GM21447 (cell line): Measurements from ENCODE around the gene TGFBR2.
"Not testable (repeated sequence)": the region's sequence is repeated elsewhere in the genome, so short reads cannot be mapped to it uniquely, and the experiment has no call there.

Experiments
- ATAC-seq: cut with Tn5 transposase; IDR thresholded peaks from one replicate; pipeline ENCODE4 v1.9.1; 2021; ENCODE audit not compliant: unreplicated experiment

The TGFBR2 gene

DNA sequence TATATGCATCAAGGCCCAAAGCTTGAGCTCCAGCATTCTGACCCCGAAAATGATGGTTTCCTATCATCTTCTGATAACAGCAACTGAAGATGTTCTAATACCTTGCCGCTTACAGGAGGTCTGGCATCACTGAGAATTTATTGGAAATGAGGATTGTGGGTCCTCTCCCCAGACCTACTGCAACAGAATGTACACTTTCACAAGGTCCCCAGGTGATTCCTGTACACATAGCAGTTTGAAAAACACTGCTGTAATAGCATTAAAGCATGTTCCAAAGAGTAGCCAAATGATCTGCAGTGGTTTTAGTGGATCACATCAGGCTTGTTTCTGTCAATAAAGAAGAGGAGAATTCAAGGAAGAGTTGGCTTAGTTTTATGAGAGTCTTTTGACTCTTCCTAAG, 11.3 kb downstream of the TGFBR2 start:
- ATAC-seq = no peak

DNA sequence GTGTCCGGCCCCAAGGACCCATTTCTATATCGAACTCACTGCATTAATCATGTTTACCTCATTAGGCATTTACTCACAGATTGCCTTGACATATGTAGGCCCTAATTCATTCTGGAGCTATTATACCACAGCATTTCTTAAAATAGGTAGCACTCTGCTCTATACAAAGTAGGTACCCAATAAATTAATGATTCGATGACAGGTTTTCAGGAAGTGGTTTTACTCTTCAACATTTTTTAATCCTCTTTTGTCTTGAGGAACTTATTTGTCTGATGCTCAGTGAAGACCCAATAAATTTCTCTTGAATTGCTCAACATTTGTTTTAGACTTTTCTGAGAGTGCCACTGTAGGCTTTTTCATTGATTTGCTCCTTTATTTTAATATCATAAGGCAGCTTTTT, 12.1 kb downstream of the TGFBR2 start:
- no peak for ATAC-seq

DNA sequence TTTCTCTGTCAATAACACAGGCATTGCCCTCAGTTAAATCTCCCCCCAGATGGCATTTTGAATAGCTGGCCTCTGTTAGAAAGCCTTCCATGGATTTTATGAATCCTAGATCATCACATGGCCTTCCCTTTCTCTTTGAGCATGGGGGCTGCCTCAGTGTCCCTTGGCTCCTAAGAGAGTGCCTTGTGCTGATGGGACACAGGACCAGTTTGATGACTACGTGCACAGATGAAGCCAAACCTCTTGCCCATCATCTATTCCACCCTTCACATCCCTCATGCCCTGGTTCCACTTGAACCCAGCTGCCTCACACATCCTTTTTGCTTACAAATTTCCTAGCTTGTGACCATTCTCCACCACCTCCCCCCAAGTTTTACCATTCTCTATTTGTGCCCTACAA, 12.9 kb downstream of the TGFBR2 start:
- no peak for ATAC-seq

DNA sequence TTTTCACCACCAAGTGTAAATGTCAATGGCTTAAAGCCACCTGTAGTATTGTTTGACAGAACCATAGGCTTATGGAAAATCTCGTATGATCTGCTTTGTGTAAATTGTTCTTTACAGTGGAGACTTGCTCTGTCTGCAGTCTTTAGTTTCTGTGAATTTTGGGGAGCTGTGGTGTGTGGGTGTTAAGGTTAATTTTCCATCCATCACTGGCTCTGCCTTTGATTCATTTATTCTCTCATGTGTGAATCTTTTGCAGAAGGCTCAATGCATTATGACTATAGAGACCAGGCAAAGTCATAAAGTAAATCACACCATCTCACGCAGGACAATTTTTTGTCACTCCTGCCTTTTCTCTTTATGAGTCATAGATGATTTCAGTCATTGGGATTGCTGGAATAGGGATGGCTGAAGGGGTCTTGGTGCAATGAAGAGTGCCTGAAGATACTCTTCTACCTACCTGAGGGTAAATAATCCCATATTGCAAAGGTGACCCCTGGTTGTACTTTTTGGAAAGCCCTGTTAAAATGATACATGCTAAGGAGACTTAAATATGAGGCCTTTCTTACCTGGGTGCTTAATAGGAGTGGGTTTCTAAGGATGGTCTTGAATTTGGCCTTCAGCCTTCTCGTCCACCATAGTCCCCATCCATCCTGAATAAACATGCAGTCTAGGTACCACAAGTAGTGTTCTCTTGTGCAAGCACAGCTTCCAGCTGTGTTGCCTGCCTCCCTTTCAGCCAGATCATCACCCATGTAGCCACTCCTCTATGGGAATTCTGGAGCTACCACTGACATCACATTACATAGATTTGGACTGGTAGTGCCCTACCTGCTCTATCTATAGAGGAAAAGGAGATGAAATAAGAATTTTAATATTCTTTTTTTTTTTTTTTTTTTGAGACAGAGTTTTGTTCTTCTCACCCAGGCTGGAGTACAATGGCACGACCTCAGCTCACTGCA, 14.3 kb downstream of the TGFBR2 start:
- ATAC-seq = no peak

DNA sequence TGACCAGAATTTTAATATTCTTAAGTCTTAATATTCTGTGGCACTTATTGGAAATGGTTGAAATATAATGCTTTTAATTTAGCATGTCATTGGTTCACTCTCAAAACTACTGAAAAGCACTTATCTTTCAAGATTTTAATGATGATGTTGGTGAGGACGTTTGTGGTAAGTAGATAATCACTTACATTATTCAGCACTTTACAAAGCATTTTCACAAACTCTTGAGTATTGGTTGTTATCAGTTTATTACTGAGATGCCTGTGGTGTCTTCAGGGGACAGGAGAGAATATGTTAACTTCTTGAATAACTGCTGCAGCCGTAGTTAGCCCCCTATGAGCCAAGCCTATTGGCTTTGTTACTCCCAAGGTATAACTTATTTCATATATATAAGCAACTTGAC, 15.2 kb downstream of the TGFBR2 start:
- ATAC-seq = no peak

DNA sequence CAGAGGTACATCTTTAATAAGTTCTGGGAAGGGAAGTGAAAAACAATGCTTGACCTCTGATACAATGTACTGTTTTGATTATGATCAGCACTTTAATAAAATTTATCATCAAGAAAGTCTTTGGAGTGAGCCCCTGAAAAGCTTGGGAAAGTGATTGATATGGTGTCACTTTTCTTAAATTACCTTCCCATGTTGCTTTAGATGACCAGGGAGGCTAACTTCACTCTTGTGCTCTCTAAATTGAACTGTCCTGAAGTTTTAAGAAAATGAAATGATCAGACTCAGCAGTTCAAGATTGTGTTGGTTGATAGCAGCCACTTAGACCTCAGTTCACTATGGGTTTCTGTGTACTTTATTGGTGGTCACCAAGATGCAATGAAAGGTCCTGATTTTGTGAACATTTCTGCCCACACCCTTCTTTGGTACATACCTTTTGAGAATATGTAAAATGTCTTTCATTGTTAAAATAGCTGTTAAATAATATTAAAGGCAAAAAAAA, 15.7 kb downstream of the TGFBR2 start:
- ATAC-seq = no peak

DNA sequence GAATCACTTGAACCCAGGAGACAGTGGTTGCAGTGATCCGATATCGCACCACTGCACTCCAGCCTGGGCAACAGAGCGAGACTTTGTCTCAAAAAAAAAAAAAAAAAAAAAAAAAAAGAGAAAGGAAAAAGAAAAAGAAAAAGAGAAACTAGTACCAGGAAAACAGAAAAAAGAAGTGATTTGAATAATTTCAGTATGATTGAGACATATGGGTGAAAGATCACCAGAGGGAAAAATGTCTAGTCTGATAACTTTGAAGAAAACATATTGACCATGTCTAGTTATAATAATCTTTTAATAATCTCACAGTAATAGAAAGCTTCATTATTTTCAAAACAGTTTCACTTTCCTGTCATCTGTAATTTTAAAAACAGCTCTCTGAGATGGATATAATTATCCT, 16.4 kb downstream of the TGFBR2 start:
- ATAC-seq = no peak

DNA sequence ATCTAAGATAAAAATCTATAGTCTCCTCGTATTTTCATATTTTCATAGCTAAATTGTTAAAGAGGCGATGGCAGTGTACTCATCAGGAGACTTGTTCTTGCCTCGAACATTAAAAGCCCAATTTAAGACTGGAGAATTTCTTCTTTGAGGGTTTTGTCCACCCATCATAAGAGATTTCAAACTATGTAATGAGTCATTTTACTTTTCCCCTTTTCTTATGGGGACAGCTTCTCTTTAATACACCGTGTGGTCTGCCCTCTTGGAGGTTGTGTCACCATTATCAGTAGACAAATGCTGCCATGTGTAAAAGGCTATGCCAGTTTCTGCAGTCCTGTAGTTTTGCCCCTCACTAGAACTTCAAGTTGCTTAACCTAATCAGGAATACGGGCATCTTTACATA, 16.9 kb downstream of the TGFBR2 start:
- ATAC-seq = no peak

DNA sequence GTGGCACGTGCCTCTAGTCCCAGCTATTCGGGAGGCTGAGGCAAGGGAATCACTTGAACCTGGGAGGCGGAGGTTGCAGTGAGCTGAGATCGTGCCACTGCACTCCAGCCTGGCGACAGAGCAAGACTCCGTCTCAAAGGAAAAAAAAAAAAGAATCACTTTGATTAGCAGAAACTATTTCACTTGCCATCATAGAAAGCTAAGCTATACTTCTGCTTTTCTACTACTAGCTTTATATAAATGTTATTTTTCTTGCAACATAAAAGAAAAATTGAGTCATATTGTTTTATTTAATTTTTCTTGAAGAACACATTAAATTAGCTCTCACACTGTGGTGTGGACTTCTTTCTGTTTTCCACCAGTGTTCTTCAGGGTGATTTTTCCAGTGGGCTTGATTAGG, 18.1 kb downstream of the TGFBR2 start:
- ATAC-seq = not testable (repeated sequence)

DNA sequence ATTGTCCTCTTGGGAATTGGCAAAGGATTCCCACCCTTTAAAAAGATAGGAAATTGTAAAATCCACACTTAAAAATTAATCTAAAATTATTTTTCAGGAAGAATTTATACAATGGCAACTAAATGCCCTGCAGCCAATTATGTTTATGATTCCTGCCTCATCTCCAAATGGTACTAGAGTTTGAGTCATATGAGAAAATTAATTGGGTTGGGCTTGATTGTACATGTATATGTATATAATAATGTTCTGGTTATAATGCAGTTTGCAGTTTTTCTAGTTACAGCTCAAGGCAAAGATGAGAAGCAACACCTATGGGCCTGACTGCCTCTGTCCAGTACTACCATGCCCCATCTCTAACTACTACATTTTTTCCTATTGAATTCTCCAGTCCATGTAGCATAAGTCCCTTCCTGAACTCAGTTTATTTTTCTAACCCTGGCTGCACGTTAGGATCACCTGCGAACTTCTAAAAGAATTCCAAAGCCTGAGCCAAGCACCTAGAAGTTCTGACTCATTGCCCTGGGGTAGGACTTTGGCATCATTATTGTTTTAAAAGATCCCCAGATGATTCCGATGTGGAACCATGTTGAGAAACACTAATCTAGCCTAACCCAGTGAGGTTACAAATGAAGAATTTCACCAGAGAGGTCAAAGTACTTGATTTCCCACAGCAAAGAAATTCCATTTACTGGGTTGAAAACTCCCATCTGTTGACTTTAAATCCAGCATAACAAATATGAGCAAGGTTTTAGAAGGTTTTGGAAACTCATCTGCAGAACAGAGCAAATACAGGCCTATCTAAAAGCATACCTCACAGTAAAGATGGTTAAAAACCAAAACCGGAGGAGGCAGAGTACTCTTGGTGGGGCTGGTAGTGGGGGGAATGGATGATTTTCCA, 19.4 kb downstream of the TGFBR2 start:
- ATAC-seq = no peak

DNA sequence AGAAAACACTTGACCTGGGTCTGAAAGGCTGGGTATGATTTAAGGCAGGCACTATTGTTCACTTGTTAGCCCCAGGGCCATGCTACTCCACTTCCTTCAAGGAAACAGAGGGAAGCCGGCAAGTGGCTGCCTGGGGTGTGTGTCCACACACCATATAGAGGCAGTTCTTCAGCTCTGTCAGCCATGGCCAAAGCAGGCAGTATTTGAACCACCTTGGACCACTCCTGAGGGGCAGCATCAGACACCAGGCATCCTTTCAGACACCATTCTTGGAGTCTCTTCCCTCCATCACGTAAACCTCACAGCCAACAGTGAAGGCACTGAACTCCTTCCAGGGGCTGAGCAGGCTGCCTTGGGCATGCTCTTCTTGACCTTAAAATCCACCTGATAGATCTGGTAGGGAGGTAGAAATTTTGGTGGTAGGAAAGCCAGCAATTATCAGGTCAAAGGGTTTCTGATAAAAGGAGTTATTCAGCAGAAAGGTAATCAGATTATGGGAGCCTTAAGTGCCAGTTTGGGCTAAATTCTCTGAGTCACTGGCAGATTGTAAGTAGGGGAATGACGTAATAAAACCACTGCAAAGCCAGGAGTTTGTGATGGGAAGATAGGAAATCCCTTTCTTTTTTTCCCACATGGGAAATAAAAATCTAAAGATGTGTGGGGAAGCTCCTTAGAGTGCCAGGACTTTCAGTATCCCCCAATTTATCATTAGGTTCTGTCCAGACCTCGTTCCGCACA, 20.2 kb downstream of the TGFBR2 start:
- ATAC-seq = no peak

DNA sequence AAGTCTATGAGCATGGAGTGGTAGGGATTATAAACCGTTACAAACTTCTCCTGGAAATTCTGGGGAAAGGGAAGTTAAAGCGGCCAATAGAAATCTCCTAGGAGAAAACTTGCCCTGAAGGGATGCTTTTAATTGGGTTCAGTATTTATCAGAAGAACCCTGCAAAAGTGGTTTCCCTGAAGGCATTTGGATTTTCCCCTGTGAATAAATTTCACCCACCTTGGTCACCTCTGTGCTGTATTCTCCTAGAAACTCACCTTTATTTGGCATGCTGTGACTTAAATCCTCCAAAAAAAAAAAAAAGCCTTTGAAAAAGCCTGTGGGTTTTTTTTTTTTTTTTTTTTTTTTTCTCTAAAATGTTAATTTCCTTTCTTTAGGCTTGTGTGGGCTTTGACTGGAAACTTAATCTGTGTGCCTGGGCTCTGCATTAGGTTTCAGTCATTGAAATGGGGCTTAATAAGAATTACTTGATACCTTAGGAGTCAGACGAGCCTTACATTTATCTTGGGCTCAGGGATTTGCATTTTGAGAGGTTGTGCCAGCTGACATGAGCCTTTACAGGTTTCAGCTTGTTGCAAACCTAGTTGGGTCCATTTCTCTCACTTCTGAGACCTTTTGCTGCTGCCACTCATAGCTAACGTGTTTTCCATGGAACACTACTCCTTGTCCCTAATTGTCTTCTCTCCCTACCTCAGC, 22.0 kb downstream of the TGFBR2 start:
- ATAC-seq = no peak

DNA sequence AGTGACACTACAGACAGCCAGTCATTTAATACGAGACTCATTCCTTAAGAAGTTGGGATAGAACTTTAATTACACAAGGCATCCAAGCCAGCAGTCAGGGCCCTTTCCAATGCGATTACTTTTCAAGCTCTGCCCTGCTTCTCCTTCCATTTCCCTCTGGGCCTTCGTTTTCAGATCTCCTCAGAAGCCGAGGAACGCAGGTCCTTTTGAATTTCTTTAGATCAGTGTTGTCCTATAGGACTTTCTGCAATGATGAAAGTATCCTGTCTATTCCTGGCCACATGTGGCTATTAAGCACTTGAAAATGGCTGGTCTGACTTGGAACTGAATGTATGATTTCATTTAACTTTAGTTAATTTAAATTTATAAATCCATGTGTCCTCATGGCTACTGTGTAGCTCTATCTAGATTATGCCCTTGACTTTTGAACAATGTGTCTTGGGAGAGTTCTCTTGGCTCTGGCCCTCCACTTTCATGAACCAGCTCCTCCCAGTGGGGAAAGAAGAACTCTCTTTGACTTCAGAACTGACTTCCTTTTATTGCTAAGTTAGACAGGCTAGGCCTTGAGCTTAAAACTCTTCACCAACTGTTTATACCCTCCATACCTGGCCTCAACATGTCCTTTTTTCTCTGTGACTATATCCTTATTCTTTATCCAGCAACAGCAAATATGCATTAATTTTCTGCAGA, 22.6 kb downstream of the TGFBR2 start:
- no peak for ATAC-seq

DNA sequence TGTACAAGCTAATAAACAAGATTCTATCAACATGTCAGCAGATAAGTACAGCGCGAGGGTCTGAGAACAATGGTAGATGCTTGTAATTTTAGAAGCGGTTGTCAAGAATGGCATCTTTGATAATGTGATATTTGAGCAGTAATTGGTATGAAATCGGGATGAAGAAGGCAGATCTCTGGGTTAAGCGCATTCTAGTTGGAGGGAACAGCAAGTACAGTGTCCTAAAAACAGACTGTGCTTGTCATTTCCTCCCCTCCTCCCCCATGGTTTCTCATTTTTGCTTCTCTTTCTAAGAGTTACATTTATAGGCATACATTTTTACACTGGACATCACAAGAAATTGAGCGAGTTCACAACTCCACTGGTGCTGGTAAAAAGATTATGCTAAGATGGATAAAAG, 23.3 kb downstream of the TGFBR2 start:
- no peak for ATAC-seq

DNA sequence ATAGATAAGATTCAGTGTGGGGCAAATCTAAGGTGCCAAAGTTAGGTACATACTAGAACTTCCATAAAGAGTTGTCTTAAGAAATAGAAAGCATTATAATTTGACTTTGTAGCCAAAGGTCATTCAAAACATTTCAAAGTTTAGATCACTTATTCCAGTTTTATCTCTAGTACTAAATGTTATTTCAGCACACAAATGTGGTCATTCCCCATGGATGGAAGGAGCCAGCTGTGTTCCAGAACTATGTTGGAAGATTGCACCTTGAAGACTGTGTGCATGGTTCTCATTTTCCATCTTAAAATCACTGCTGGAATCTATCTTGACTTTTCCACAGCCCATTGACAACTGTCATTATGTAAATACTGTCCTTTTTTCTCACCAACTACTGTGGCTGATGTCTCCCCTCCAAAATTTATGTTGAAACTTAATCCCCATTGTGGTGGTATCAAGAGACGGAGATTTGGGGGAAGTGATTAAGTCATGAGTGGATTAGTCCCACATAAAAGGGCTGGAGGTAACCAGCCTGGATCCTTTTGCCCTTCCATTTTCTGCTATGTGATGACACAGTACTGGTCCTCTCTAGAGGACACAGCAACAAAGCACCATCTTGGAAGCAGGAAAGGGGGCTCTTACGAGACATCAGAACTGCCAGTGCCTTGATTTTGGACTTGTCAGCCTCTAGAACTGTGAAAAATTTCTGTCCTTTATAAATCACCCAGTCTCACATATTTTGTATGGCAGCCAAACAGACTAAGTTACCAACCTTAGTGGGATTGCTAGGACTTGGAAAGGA, 24.0 kb downstream of the TGFBR2 start:
- no peak for ATAC-seq

DNA sequence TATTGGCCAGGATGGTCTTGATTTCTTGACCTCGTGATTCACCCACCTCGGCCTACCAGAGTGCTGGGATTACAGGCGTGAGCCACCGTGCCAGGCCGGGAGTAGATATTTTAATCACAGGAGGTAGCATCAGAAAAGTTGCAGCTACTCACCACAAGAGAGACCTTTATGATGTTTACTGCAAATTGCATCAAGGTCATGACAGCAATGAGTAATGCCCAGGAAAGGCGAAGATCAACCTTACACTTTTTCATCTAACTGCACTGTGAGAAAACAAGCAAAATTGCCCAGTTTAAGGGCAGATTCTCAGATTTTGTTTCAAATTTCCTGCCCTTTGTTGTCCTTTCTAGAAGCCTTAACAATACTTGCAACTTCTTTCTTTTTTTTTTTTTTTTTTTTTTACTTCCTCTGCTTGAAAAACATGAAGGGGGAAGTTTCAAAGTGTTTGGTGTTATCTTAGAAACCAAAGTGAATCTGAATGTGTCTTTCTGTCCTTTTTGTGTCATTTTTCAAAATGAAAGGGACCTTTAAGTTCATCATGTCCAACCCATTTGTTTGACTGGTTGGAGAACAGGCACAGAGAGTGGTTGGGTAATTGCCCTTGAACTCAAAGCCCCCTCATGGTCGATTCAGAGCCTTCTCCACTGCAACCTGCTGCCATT, 25.0 kb downstream of the TGFBR2 start:
- ATAC-seq = no peak

DNA sequence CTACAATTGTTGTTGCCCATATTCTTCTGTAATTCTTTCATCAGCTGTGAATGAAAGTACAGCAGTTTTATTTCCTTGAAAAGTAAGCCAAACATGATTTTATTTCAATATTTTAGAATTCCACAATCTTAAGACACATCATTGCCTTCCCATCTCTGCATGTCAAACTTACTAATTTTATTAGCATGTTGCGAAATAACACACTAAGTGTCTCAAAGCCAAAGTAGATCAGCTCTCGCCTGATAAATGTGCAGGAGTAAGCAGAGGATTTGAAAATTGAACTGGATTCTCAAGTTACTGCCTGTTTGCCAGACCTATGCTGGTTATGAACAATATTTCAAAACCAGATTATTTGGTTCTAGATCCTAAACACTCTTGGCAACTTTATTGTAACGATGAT, 25.7 kb downstream of the TGFBR2 start:
- no peak for ATAC-seq

DNA sequence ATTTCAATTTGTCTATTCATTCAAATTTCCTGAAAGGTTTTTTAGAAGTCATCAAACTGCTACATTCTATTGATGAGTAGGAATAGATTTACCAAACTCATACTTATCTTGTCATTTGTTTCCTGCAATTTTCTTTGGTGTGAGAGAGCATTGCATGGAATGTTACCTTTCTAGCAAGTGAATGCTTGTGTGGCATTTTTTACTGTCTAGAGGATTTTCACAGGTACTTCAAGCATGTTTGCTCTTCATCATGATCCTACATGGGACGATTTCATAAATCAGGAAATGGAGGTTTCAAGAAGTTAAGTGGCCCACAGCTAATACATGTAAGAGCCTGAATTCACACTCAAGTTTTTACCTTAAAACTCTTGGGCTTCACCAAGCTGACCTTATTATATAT, 26.1 kb downstream of the TGFBR2 start:
- ATAC-seq = no peak

DNA sequence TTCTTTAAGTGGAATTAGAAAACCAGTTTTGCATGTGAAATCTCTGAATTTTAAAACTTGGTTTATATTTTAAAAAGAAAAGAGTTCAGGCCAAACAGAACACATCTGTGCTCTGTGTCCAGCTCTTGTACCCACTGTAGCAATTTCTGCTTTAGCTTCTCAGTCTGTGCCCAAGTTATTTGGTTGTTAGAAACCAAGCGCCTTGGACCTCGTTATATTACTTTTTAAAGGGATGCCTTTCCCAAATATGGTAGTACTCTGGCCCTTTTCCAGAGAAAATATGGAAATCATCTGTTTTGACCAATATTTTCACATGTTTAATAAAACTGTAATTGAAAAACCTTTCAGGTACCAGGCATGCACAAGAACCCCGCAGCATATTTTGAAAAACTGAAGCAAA, 27.3 kb downstream of the TGFBR2 start:
- ATAC-seq = no peak
